ENCODE measurements around the gene ZC3H14. TPM values are rescaled to one million over a fixed set of nuclear protein-coding genes. Genes with fewer than 3 reads are reported as not detected.

The ZC3H14 gene
- total RNA-seq, 1 donor from 2014 or later: 55.8 TPM

GRCh38 chr14:88546621-88547385, 16.0 kb upstream of the ZC3H14 start:
- Mint-ChIP-seq H3K27me3 (ENCODE audit: low read depth, unreplicated experiment) (no peaks in the 10 kb centered on the region), H3K9me3 (ENCODE audit: unreplicated experiment) (no peaks in the 10 kb centered on the region), H3K4me1 (ENCODE audit: low read depth, unreplicated experiment) (peaks cover 7% of the 10 kb centered on the region), H3K27ac (ENCODE audit: unreplicated experiment) (no peak overlapping the region), H3K4me3 (ENCODE audit: unreplicated experiment) (no peak overlapping the region), H3K36me3 (ENCODE audit: low read depth, unreplicated experiment) (peaks cover 9% of the 10 kb centered on the region)
- DNase-seq (ENCODE audit: low read depth): no peak
- TF ChIP-seq EZH2 (IDR thresholded peaks at IDR 0.05; ENCODE audit: insufficient read depth, low read length): no peak
- TF ChIP-seq, protein P1, sequence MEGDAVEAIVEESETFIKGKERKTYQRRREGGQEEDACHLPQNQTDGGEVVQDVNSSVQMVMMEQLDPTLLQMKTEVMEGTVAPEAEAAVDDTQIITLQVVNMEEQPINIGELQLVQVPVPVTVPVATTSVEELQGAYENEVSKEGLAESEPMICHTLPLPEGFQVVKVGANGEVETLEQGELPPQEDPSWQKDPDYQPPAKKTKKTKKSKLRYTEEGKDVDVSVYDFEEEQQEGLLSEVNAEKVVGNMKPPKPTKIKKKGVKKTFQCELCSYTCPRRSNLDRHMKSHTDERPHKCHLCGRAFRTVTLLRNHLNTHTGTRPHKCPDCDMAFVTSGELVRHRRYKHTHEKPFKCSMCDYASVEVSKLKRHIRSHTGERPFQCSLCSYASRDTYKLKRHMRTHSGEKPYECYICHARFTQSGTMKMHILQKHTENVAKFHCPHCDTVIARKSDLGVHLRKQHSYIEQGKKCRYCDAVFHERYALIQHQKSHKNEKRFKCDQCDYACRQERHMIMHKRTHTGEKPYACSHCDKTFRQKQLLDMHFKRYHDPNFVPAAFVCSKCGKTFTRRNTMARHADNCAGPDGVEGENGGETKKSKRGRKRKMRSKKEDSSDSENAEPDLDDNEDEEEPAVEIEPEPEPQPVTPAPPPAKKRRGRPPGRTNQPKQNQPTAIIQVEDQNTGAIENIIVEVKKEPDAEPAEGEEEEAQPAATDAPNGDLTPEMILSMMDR (IDR thresholded peaks at IDR 0.05; ENCODE audit: insufficient read depth, low read depth, low read length): no peak
- H3K4me2 ChIP-seq (ENCODE audit: low read length): no peak overlapping the region
- no peak overlapping the region for H3K27ac ChIP-seq (ENCODE audit: low read depth, low read length)
- H3K36me3 ChIP-seq (ENCODE audit: insufficient read depth, low read length): peaks cover 33% of the 10 kb centered on the region
- peaks cover 82% of the 10 kb centered on the region for H3K79me2 ChIP-seq (ENCODE audit: insufficient read depth, low read length)
- peaks cover 61% of the 10 kb centered on the region for H4K20me1 ChIP-seq (ENCODE audit: insufficient read depth, low read length)
- H3K9ac ChIP-seq (ENCODE audit: low read length): no peak overlapping the region
- no peaks in the 10 kb centered on the region for H3K27me3 ChIP-seq (ENCODE audit: insufficient read depth, low read length)
- no peak overlapping the region for H3K4me3 ChIP-seq (ENCODE audit: insufficient read depth, low read depth, low read length)
- no peak for FAIRE-seq
- H3K4me1 ChIP-seq (ENCODE audit: insufficient read depth, low read length): no peaks in the 10 kb centered on the region
- no peaks in the 10 kb centered on the region for H3K9me3 ChIP-seq (ENCODE audit: insufficient read depth, low read depth, low read length)
- H2AFZ ChIP-seq (ENCODE audit: low read depth, low read length): no peak overlapping the region

GRCh38 chr14:88547386-88547780, 15.5 kb upstream of the ZC3H14 start:
- Histone ChIP-seq H3K27ac (ENCODE audit: low read depth, low read length) (no peak overlapping the region), H3K27me3 (ENCODE audit: insufficient read depth, low read length) (no peaks in the 10 kb centered on the region), H3K36me3 (ENCODE audit: insufficient read depth, low read length) (peaks cover 29% of the 10 kb centered on the region), H3K79me2 (ENCODE audit: insufficient read depth, low read length) (peaks cover 82% of the 10 kb centered on the region), H2AFZ (ENCODE audit: low read depth, low read length) (no peak overlapping the region), H3K9me3 (ENCODE audit: insufficient read depth, low read depth, low read length) (no peaks in the 10 kb centered on the region), H3K4me2 (ENCODE audit: low read length) (no peak overlapping the region), H4K20me1 (ENCODE audit: insufficient read depth, low read length) (peaks cover 60% of the 10 kb centered on the region), H3K4me1 (ENCODE audit: insufficient read depth, low read length) (peaks cover 4% of the 10 kb centered on the region), H3K4me3 (ENCODE audit: insufficient read depth, low read depth, low read length) (no peak overlapping the region), H3K9ac (ENCODE audit: low read length) (no peak overlapping the region)
- H3K36me3 Mint-ChIP-seq (ENCODE audit: low read depth, unreplicated experiment): peaks cover 9% of the 10 kb centered on the region
- H3K9me3 Mint-ChIP-seq (ENCODE audit: unreplicated experiment): no peaks in the 10 kb centered on the region
- H3K4me1 Mint-ChIP-seq (ENCODE audit: low read depth, unreplicated experiment): peaks cover 9% of the 10 kb centered on the region
- no peak overlapping the region for H3K4me3 Mint-ChIP-seq (ENCODE audit: unreplicated experiment)
- DNase-seq (ENCODE audit: low read depth) (no peak), FAIRE-seq (no peak)
- TF ChIP-seq, protein P1 (IDR thresholded peaks at IDR 0.05; ENCODE audit: insufficient read depth, low read depth, low read length): no peak
- TF ChIP-seq EZH2 (IDR thresholded peaks at IDR 0.05; ENCODE audit: insufficient read depth, low read length): no peak
- H3K27ac Mint-ChIP-seq (ENCODE audit: unreplicated experiment): no peak overlapping the region
- H3K27me3 Mint-ChIP-seq (ENCODE audit: low read depth, unreplicated experiment): no peaks in the 10 kb centered on the region

DNA sequence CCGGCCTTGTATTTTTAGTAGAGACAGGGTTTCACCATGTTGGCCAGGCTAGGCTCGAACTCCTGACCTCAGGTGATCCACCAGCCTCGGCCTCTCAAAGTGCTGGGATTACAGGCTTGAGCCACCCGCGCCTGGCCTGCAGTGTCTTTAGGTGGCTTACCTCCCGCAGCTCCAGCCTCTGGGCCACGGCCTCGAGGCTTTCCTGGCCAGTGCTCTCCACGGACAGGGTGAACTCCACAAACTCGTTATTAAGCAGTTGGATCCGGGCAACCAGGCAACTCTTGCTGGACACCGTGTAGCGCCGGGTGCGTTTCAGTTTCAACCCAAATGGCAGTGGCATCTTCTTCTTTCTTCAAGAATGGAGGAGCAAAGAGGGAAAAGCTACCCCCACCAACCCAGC, 12.8 kb upstream of the ZC3H14 start:
- no peak overlapping the region for H3K4me3 ChIP-seq (ENCODE audit: insufficient read depth, low read depth, low read length)
- no peak overlapping the region for H2AFZ ChIP-seq (ENCODE audit: low read depth, low read length)
- Mint-ChIP-seq H3K36me3 (ENCODE audit: low read depth, unreplicated experiment) (peaks cover 7% of the 10 kb centered on the region), H3K4me3 (ENCODE audit: unreplicated experiment) (no peak overlapping the region), H3K27ac (ENCODE audit: unreplicated experiment) (no peak overlapping the region), H3K9me3 (ENCODE audit: unreplicated experiment) (no peaks in the 10 kb centered on the region), H3K27me3 (ENCODE audit: low read depth, unreplicated experiment) (no peaks in the 10 kb centered on the region), H3K4me1 (ENCODE audit: low read depth, unreplicated experiment) (peaks cover 2% of the 10 kb centered on the region)
- H3K36me3 ChIP-seq (ENCODE audit: insufficient read depth, low read length): peaks cover 22% of the 10 kb centered on the region
- peaks cover 48% of the 10 kb centered on the region for H4K20me1 ChIP-seq (ENCODE audit: insufficient read depth, low read length)
- FAIRE-seq: no peak
- peaks cover 7% of the 10 kb centered on the region for H3K4me1 ChIP-seq (ENCODE audit: insufficient read depth, low read length)
- no peaks in the 10 kb centered on the region for H3K9me3 ChIP-seq (ENCODE audit: insufficient read depth, low read depth, low read length)
- TF ChIP-seq, protein P1 (IDR thresholded peaks at IDR 0.05; ENCODE audit: insufficient read depth, low read depth, low read length): no peak
- no peak for TF ChIP-seq EZH2 (IDR thresholded peaks at IDR 0.05; ENCODE audit: insufficient read depth, low read length)
- H3K9ac ChIP-seq (ENCODE audit: low read length): no peak overlapping the region
- no peak for DNase-seq (ENCODE audit: low read depth)
- no peaks in the 10 kb centered on the region for H3K27me3 ChIP-seq (ENCODE audit: insufficient read depth, low read length)
- H3K4me2 ChIP-seq (ENCODE audit: low read length): no peak overlapping the region
- H3K27ac ChIP-seq (ENCODE audit: low read depth, low read length): no peak overlapping the region
- H3K79me2 ChIP-seq (ENCODE audit: insufficient read depth, low read length): peaks cover 77% of the 10 kb centered on the region
